GM21447 (cell line): ENCODE measurements around the gene PKN2.

Experiments used
- ATAC-seq: cut with Tn5 transposase; IDR thresholded peaks from one replicate; pipeline ENCODE4 v1.9.1; 2021; ENCODE audit not compliant: unreplicated experiment

The PKN2 gene

DNA sequence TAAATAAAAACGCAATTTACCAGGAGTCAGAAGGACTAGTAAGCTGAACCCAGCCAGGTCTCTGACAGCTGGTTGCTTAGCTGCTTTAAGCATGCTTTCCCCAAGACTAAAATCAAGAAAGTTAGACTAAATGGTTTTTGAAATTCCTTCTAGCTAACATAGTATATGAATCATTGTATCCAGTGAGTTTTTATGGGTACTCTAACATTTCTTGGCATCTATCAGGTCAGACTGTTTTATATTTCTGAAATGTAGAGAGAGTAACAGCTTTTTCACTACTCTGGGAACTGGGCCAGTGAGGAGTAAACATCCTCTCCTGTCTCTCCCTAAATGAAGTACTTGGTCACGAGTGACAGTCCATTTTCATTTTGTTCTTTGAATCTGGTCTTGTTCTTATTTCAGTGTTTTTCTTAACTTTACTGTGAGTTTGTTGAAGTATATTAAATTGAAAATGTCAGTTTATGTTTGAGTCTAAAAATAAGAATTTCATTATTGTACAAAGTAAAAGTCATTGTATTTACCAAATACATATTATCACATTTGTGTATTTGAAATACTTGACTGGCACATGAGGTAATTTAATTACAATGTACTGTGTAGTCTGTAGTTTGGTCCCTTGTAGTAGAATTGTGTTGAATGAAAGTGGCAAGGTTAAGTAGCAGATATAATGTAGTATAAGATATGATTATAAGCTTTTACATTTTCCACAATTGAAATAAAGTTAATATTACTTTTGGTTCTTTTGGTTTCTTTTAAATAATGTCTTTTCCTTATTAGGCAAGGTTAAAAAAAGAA lies 47.6 kb downstream of the PKN2 start:
- ATAC-seq: no peak

DNA sequence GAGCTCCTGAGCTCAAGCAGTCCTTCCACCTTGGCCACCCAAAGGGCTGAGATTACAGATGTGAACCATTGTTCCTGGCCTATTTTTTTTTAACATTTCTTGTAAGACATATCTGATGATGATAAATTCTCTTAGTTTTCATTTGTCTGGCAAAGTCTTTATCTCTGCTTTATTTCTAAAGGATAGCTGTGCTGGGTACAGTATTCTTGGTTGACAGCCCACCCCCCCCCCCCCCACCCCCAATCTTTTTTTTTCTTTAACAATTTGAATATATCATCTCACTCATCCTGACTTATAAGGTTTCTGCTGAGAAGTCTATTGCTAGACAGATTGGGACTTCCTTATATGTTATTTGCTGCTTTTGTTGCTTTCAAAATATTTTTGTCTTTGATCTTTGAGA lies 51.3 kb downstream of the PKN2 start:
- no peak for ATAC-seq

DNA sequence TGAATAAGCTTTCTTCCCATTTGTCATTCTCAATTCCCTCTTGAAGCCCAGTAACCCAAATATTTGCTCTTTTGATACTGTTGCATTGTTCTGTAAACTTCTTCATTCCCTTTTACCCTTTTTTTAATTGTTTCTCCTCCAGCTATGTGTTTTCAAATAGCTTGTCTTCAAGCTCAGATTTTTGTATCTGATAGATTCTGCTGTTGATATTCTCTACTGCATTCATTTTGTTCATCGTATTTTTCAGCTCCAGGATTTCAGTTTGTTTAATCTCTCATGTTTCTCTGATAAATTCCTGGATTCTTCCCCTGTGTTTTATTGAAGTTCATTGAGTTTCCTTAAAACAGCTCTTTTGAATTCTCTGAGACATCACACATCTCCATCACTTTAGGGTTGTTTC lies 51.8 kb downstream of the PKN2 start:
- ATAC-seq: no peak

DNA sequence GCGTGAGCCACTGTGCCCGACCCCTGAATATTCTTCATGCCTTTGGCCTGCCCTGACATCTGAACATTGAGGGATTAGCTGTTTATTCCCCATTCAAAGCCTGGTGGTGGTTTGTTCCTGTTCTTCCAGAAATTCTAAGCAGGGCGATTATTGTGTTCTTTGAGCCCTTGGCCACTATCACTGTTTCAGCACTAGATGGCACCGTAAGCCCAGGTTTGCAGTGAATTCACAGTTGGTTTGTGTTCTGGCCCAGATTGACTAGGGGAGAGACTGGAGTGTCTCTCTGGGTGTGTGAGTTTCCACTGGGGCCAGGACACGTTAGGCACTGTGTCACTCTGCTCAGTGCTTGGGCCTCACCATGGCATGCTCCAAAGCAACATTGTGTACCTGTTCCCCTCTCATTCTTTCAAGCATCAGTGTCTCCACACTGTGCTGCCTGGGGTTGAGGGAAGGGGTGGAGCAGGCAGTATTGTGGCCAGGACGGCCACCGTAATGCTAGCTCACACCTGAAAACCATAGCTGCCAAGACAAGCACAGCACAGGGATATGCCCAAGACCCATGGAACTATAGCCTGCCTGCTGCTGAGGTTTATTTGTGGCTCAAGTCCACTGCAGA lies 52.7 kb downstream of the PKN2 start:
- ATAC-seq: no peak

DNA sequence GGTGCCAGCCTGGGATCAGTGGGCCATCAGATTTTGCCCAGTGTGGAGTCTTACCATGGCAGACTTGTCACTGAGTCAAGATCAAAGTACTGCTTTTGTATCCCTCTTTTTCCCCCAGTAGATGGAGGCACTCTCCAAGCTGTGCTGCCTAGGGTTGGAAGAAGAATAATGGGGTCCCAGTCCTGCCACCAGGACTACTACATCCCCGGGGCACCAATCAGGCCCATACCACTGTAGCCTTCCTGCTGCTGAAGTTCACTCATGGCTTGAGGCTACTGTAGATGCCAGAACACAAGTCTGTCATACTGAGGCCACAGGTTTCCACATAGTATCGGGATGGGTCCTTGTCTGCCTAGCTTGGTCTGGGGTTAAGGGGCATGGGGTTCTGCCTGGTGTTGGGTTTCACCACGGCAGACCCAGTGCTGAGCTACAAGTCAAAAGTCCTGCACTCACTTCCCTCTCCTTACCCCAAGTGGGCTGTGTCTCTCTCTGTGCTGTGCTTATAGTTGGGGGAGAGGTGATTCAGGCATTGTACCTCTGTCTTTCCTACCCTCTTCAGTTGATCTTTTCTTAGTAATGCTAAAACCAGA lies 53.4 kb downstream of the PKN2 start:
- ATAC-seq: no peak

DNA sequence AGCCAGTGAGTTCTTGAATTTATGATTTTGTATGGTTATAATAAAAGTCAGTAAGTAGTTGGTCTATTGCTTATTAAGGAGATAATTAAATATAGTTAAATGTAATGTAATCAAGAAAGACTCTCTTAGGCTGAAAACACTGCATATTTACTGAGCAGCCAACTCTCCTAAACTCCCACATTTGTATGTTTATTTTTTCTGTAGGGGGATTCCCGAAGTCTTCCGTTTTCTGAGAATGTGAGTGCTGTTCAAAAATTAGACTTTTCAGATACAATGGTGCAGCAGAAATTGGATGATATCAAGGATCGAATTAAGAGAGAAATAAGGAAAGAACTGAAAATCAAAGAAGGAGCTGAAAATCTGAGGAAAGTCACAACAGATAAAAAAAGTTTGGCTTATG lies 56.7 kb downstream of the PKN2 start:
- ATAC-seq: no peak

DNA sequence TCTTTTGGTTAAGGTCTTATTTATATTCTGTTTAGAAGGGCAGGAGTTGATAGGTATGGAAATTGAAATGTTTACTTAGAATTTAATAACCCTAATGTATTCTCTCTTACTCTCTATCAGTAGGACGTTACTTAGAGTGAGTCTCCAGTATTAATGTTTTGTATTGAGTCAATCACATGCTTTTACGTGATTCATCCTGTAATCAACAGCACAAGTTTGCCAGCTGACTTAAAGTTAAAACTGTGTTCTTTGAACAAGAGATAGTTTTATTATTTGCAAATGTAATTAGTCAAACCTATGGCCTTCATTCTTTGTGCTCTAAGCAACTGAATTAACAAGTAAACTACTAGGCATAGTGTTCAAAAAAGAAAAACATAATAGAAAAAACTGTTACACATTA lies 57.3 kb downstream of the PKN2 start:
- ATAC-seq: no peak

DNA sequence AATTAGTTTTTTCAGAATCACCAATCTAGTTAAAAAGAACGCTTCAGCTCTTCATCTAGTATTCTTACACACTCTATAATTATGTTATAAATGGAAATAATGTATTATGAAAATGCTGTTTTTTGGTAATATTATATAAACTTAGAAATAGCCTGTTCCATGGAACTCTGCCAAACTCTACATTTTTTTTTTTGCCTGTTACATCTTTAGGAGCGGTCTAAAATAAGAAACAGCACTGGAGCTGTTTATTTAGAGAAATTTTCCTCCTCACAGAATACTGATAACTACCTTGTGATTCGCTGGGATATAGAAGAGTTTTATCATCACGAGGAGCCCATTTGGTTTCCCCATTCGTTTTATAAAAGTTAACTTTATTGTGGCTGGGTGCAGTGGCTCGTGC lies 58.5 kb downstream of the PKN2 start:
- no peak for ATAC-seq

DNA sequence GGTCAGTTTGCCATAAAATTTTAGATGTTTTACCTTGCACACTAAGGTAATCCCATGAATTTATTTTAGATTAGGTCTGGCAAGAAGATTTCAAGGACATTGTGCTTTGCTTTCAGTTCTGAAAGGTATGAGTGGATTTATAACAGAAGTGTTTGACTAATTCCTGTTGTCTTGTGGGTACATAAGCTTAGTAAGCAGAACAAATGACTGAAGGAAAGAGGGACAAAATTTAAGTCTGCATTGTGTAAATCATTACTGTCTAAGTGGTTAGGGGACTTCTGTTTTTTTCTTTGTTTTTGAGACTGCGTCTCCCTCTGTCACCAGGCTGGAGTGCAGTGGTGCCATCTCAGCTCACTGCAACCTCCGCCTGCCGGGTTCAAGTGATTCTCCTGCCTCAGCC lies 60.1 kb downstream of the PKN2 start:
- no peak for ATAC-seq

DNA sequence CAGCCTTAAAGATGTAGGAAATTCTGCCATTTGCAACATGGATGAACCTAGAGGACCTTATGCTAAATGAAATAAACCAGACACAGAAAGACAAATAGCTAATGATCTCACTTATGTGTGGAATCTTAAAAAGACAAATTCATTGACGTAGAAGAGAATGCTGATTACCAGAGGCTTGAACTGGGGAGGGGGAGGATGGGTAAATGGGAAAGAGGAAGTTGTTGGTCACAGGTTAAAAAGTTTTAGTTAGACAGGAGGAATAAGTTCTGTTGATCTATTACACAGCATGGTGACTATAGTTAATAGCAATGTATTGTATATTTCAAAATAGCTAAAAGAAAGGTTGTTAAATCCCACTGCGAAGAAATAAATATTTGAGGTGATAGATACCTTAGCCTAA lies 62.8 kb downstream of the PKN2 start:
- ATAC-seq: no peak

DNA sequence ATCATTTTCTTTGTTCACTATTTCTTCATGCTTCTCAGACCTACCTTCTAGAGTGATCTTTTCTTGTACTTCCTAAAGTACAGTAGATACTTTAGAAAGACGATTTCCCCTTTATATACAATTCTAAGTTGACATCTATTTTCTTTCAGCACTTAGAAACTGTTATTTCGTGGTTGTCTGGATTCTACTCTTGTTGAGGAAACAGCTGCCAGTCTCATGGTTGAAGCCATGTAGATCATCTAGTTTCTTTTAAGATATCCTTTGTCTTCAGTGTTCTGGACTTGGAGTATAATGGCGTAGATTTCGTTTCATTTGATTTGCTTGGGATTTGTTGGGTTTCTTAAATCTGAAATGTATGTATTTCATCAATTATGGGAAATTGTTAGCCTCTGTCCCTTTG lies 67.6 kb downstream of the PKN2 start:
- ATAC-seq: no peak

DNA sequence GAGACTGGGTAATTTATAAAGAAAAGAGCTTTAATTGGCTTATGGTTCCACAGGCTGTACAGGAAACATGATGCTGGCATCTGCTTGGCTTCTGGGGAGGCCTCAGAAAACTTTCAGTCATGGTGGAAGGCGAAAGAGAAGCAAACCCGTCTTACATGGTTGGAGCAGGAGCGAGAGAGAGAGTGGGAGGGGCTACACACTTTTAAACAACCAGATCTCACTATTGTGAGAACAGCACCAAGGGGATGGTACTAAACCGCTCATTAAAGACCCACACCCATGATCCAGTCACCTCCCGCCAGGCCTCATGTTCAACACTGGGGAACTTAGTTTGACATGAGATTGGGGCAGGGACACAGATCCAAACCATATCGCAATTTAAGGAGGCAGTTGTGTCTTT lies 69.4 kb downstream of the PKN2 start:
- ATAC-seq: no peak

DNA sequence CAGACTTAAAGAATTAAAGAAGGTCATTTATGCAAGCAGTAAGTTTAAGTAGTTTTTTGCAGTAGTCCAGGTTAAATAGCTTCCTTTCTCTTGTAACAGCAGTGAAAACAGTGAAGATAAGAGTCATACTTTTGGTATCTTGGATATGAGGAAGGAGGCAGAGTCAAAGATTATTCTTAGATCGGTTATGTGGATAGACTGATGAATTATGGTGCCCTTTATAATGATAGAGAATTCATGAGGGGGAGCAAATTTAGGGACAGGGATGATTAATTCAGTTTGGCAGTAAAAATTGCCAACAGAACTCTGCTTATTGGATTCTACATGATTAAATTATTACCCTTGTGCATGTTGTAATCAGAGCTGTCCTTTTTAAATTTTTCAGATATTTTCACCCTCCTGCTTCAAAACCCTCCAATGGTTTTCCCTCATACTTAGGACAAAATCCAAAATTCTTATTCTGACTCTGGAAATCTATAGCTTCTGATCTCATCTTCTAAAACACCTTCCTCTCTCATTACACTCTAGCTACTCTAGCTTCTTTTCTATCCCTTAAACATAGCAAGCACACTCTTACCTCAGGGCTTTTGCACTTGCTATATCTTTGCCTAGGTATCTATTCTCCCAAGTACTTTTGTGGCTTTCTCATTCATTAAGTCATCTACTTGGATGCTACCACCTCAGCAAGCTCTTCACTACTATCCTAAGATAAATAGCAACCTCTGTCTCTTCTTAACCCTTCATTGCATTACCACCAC lies 79.8 kb downstream of the PKN2 start:
- no peak for ATAC-seq

DNA sequence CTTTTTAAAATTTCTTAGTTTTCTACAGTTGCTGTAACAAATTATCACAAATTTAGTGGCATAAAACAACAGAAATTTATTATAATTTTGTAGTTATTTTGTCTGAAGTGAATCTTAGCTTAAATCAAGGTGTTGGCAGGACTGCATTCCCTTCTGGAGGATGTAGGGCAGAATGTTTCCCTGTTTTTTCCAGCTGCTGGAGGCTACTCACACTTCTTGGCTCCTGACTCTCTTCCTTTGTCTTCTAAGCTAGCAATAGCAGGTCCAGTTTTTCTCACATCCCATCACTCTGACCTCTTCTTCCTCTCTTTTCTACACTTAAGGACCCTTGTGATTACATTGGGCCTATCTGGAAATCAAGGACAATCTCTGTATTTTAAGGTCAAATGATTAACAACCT lies 84.1 kb downstream of the PKN2 start:
- ATAC-seq: no peak

DNA sequence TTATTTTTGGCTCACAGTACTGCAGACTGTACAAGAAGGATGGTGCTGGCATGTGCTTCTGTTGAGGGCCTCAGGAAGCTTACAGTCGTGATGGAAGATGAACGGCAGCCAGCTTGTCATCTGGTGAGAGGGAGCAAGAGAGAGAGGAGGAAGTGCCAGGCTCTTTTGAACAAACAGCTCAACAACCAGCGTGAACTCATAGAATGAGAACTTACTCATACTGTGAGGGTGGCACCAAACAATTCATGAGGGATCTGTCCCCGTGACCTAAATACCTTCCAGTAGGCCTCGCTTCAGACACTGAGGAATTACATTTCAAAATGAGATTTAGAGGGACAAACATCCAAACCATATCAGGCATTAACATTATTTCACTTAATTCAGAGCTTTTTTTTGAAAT lies 84.7 kb downstream of the PKN2 start:
- no peak for ATAC-seq

DNA sequence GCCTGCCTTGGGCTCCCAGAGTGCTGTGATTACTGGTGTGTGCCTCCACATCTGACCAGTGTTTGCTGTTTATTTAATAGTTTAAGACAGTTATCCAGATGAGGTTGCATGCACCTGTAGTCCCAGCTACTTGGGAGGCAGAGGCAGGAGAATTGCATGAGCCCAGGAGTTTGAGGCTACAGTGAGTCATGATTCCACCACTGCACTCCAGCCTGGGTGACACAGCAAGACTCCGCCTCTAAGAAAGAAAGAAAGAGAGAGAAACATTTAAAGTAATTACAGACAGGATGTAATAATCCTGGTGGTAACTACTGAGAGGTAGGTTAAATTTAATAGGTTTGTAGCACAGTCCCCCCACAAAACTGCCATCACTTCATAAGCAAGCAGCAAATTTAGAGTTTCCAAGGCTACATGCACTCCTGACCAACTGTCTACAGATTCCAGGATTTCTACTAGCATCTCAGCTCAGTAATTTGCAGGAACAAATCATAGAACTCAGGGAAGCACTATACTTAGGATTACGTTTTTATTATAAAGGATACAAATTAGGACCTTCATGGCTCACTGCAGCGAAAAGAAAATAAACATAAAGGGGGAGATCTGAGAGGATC lies 89.6 kb downstream of the PKN2 start:
- no peak for ATAC-seq

DNA sequence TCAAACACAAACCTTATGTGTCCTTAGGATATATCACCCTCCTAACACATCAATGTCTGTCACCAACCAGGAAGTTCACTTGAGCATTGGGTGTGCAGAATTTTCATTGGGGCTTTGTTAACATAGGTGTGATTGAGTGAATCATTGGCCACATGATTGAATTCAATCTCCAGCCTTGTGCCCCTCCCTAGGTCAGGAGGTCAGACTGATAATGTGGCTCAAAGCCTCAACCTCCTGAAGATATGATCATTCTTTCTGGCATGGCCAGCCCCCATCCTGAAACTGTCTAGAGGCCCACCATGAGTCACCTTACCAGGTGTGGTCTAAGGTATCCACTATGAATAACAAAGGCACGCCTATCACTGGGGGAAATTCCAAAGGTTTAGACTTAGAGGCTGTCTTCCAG lies 90.1 kb downstream of the PKN2 start:
- no peak for ATAC-seq

DNA sequence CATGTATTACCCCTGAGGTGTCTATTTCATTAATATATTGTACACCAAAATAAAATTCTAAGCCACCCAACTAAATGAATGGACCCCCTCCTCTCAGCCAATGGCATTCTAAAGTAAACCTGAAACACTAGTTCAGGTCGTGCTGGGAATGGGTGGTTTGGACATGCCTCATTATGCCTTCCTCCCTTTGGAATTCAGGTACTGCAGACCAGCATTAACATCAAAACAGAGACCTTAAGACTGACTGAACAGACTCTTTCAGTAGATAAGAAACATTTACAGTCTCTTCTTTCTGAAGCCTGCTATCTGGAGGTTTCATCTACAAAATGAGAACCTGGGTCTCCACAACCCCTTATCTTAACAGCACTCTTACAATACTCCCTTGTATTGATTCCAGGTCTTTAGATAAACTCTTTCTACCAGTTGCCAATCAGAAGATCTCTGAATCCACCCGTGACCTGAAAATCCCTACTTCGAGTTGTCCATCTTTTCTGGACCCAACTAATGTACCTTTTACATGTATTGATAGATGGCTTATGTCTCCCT lies 93.6 kb downstream of the PKN2 start:
- no peak for ATAC-seq

DNA sequence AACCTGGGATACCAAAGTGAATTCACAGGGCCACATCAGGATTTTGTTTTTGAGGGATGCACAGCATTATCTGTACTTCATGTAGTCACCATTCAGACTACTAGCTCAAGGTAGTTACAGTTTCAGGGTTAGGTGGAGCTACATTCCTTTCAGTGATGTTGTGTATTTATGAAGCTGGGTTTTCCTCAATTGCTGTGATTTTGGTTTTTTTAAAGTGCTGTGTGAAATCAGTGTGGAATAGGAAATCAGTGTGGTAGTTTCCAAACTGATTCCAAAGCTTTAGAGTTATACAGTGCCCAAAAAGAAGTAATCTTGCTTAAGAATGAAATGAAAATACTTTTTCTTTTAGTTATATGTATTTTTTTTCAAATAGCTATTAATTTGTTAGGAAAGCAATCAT lies 95.8 kb downstream of the PKN2 start:
- ATAC-seq: no peak

DNA sequence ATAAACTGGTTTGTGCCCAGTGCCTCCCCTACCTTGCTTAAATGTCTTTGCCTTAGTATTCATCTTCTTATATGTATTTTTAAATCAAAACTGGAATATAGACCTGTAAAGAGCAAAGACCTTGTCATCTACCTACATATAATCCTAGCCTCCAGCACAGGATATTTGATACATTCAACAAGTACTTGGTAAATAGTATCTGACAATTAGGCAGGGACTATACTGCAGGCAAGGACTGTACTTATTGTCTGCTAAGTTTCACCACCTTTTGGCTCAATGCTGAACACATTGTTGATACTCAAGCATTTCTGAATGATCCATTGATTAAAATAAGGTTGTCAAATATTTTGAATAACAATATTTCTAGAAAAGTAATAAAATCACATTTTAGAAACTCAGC lies 96.4 kb downstream of the PKN2 start:
- no peak for ATAC-seq

DNA sequence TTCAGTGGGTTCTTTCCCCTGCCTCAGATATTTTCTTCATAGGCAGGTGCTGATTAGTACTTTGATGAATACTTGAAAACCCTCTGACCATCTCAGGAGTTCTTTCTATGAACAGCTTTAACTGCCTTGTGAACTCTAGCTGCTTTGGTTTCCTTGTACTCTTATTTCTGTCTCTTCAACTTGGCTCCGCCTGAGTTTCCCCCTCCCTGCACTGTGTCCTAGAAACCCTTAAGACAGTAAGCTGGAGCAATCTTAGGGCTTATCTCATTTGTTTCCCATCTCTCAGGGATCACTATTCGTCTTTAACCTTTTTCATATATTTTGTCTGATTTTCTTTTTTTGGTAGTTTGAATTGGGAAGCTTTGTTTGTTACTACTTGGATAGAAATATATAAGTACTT lies 99.1 kb downstream of the PKN2 start:
- no peak for ATAC-seq
